HCT116 (cell line): ENCODE measurements around the gene PGM2L1. TPM values are rescaled to one million over a fixed set of nuclear protein-coding genes. Genes with fewer than 3 reads are reported as not detected.

Source experiments
- ATAC-seq: fragments of 200-7000 bp; cut with Tn5 transposase; 2 replicates; pipeline ENCODE4 v1.9.1; 2020; ENCODE audit warnings: mild to moderate bottlenecking, moderate library complexity
- BruUV-seq: library from RNA; stranded (reverse); fragments of 400-500 nt; replicated peaks from 2 replicates; lab custom pipeline; 2021; lab: Mats Ljungman, UMichigan
- CTCF ChIA-PET: fragments of 300-600 bp; sonication (Branson Sonifier 250); formaldehyde crosslinking; loops from one replicate; lab custom pipeline; 2021; ENCODE audit warnings: antibody characterized with exemption; lab: Charles Lee
- POLR2A ChIA-PET: fragments of 300-600, 350-600 bp; sonication (Branson Sonifier 250); formaldehyde crosslinking; loops from one replicate; lab custom pipeline; 2021; ENCODE audit warnings: antibody characterized with exemption; lab: Charles Lee
- RAD21 ChIA-PET, 2 experiments: fragments of 300-600 bp; sonication (Branson Sonifier 250); formaldehyde crosslinking; loops; one replicate each; lab custom pipeline; 2023; ENCODE audit warnings: low total read pairs in 2 of 2; ENCODE audit not compliant: uncharacterized antibody in 2 of 2, unreplicated experiment in 2 of 2, low non-redundant PET in 1 of 2; lab: Charles Lee
- DNase-seq: peaks from one replicate; pipeline ENCODE4 v3.0.0-alpha.2; 2010; ENCODE audit warnings: low read depth, low spot score
- H2AFZ ChIP-seq: fragments of 200-600 bp; shearing (Covaris generic), sonication (generic); 2 replicates; pipeline ENCODE4 v1.6.1; 2017; ENCODE audit warnings: low read depth, mixed run types, mixed read lengths, antibody characterized with exemption, low read length; ENCODE audit not compliant: poor library complexity, severe bottlenecking
- H3K27ac ChIP-seq: 2 replicates; pipeline ENCODE4 v1.5.1; 2012; ENCODE audit warnings: low read depth, low read length
- H3K27me3 ChIP-seq: fragments of 200-600 bp; sonication (generic); 2 replicates; pipeline ENCODE4 v1.6.1; 2016; ENCODE audit warnings: mixed run types, low read length, mixed read lengths; ENCODE audit not compliant: insufficient read depth
- H3K36me3 ChIP-seq, 2 experiments: fragments of 200-500 bp in 1 of 2; fragments of 200-600 bp in 1 of 2; sonication (Bioruptor generic) in 1 of 2; sonication (generic) in 1 of 2; 2 replicates each; pipeline versions ENCODE4 v1.5.1 to v1.6.1; 2014 to 2016; ENCODE audit warnings: low read length in 2 of 2, inconsistent platforms in 1 of 2, mixed read lengths in 1 of 2, mixed run types in 1 of 2; ENCODE audit not compliant: insufficient read depth in 2 of 2, control insufficient read depth in 1 of 2
- H3K4me1 ChIP-seq, 2 experiments: fragments of 200-600 bp in 1 of 2; sonication (generic) in 1 of 2; 2 replicates each; pipeline versions ENCODE4 v1.5.1 to v1.6.1; 2012 to 2017; ENCODE audit warnings: low read length in 2 of 2, inconsistent platforms in 1 of 2, mild to moderate bottlenecking in 1 of 2, mixed read lengths in 1 of 2, mixed run types in 1 of 2, moderate library complexity in 1 of 2; ENCODE audit not compliant: insufficient read depth in 2 of 2, control insufficient read depth in 1 of 2
- H3K4me2 ChIP-seq: fragments of 200-600 bp; sonication (generic); 2 replicates; pipeline ENCODE4 v1.6.1; 2017; ENCODE audit warnings: mixed run types, low read length, mixed read lengths
- H3K4me3 ChIP-seq, 2 experiments: fragments of 200-600 bp in 1 of 2; sonication (generic) in 1 of 2; replicated peaks in 1 of 2; 2 replicates each; pipeline ENCODE4 v1.5.1; 2011 to 2016; ENCODE audit warnings: low read length in 2 of 2, control low read depth in 1 of 2, low read depth in 1 of 2, mild to moderate bottlenecking in 1 of 2, mixed read lengths in 1 of 2, mixed run types in 1 of 2
- H3K79me2 ChIP-seq: fragments of 200-600 bp; sonication (generic); 2 replicates; pipeline ENCODE4 v1.6.1; 2017; ENCODE audit warnings: mild to moderate bottlenecking, mixed run types, low read length, moderate library complexity, mixed read lengths; ENCODE audit not compliant: insufficient read depth
- H3K9ac ChIP-seq: fragments of 200-600 bp; sonication (generic); 2 replicates; pipeline ENCODE4 v1.6.1; 2016; ENCODE audit warnings: low read length, mixed read lengths
- H3K9me2 ChIP-seq: fragments of 200-600 bp; sonication (generic), shearing (Covaris generic); 2 replicates; pipeline ENCODE4 v1.6.1; 2017; ENCODE audit warnings: mixed run types, mild to moderate bottlenecking, moderate library complexity; ENCODE audit not compliant: insufficient read depth
- H3K9me3 ChIP-seq, 2 experiments: fragments of 200-500 bp in 1 of 2; fragments of 200-600 bp in 1 of 2; sonication (Bioruptor generic) in 1 of 2; sonication (generic) in 1 of 2; 2 replicates each; pipeline ENCODE4 v1.6.1; 2014 to 2017; ENCODE audit warnings: low read length in 2 of 2, mixed read lengths in 2 of 2, inconsistent platforms in 1 of 2, low read depth in 1 of 2, mild to moderate bottlenecking in 1 of 2, mixed run types in 1 of 2, moderate library complexity in 1 of 2; ENCODE audit not compliant: control insufficient read depth in 1 of 2, insufficient read depth in 1 of 2
- H4K20me1 ChIP-seq: fragments of 200-600 bp; sonication (generic), shearing (Covaris generic); 2 replicates; pipeline ENCODE4 v1.6.1; 2017; ENCODE audit warnings: mixed run types, mild to moderate bottlenecking, moderate library complexity; ENCODE audit not compliant: insufficient read depth
- ATF3 ChIP-seq: IDR thresholded peaks from 2 replicates; pipeline ENCODE4 v1.6.1; 2012
- CBX3 ChIP-seq: IDR thresholded peaks from 2 replicates; pipeline ENCODE4 v1.6.1; 2012; ENCODE audit warnings: low read depth
- ELF1 ChIP-seq: IDR thresholded peaks from 2 replicates; pipeline ENCODE4 v1.6.1; 2012; ENCODE audit warnings: low read depth, borderline replicate concordance
- EZH2 ChIP-seq: fragments of 200-600 bp; sonication (generic); IDR thresholded peaks from 2 replicates; pipeline ENCODE4 v1.6.1; 2017; ENCODE audit warnings: antibody characterized with exemption, mixed run types
- EZH2phosphoT487 ChIP-seq: fragments of 200-600 bp; IDR thresholded peaks from 2 replicates; pipeline ENCODE4 v1.6.1; 2018; ENCODE audit warnings: antibody characterized with exemption, borderline replicate concordance
- FOSL1 ChIP-seq: IDR thresholded peaks from 2 replicates; pipeline ENCODE4 v1.6.1; 2012; ENCODE audit warnings: low read depth
- JUND ChIP-seq: IDR thresholded peaks from 2 replicates; pipeline ENCODE4 v1.6.1; 2012
- MAX ChIP-seq: IDR thresholded peaks from 2 replicates; pipeline ENCODE4 v1.6.1; 2012
- POLR2AphosphoS5 ChIP-seq: IDR thresholded peaks from 2 replicates; pipeline ENCODE4 v1.6.1; 2011; ENCODE audit warnings: mild to moderate bottlenecking, low read depth, low read length, moderate library complexity
- RAD21 ChIP-seq: IDR thresholded peaks from 2 replicates; pipeline ENCODE4 v1.6.1; 2012; ENCODE audit warnings: low read depth, mild to moderate bottlenecking
- SIN3A ChIP-seq: IDR thresholded peaks from 2 replicates; pipeline ENCODE4 v1.6.1; 2012; ENCODE audit warnings: low read depth
- SP1 ChIP-seq: IDR thresholded peaks from 2 replicates; pipeline ENCODE4 v1.6.1; 2012; ENCODE audit warnings: low read depth
- YY1 ChIP-seq: IDR thresholded peaks from 2 replicates; pipeline ENCODE4 v1.6.1; 2011; ENCODE audit warnings: low read length, low read depth, moderate library complexity, mild to moderate bottlenecking; ENCODE audit not compliant: insufficient replicate concordance; ENCODE audit errors: extremely low read depth
- ZBTB33 ChIP-seq: IDR thresholded peaks from 2 replicates; pipeline ENCODE4 v1.6.1; 2011; ENCODE audit warnings: mild to moderate bottlenecking, low read length, moderate library complexity; ENCODE audit not compliant: insufficient replicate concordance; ENCODE audit errors: extremely low read depth
- ZFX ChIP-seq: fragments of 450-650 bp; IDR thresholded peaks from 2 replicates; pipeline ENCODE4 v1.6.1; 2017
- intact Hi-C: fragments of 100-400 bp; cut with micrococcal nuclease; formaldehyde crosslinking; loops from 2 replicates; pipeline ENCODE4 v1.10.0; 2022
- total RNA-seq: library from RNA; stranded (reverse); gene quantifications from one replicate; pipeline ENCODE4 v1.2.1, GENCODE V29; 2021; ENCODE audit not compliant: unreplicated experiment

The PGM2L1 gene
- total RNA-seq, 1 experiment from 2014 or later = 4.9 TPM

- H3K27me3 ChIP-seq = no peaks in the 10 kb centered on the region
- no peaks in the 10 kb centered on the region for H3K9me2 ChIP-seq
- no peak overlapping the region for H2AFZ ChIP-seq
- no peak overlapping the region for H3K9ac ChIP-seq
- no peaks in the 10 kb centered on the region for H3K79me2 ChIP-seq
- no peaks in the 10 kb centered on the region for H4K20me1 ChIP-seq
- H3K4me3 ChIP-seq = no peak overlapping the region
- ChIA-PET CTCF (no interaction called here), RAD21 (no interaction called here), POLR2A (no interaction called here)
- H3K36me3 ChIP-seq = no peaks in the 10 kb centered on the region; a peak in 1 of 4 replicates
- H3K27ac ChIP-seq = no peak overlapping the region
- no peak for ATAC-seq
- no peaks in the 10 kb centered on the region for H3K4me1 ChIP-seq
- no peak for TF ChIP-seq CBX3
- TF ChIP-seq ZFX = no peak
- TF ChIP-seq EZH2 = no peak
- no peak for TF ChIP-seq EZH2phosphoT487
- TF ChIP-seq SIN3A = no peak
- TF ChIP-seq RAD21 = no peak
- no peak for TF ChIP-seq ELF1
- TF ChIP-seq FOSL1 = no peak
- no peak for TF ChIP-seq SP1
- TF ChIP-seq POLR2AphosphoS5 = no peak
- no peak for TF ChIP-seq YY1
- TF ChIP-seq MAX = no peak
- intact Hi-C loops = no loop called here
- H3K4me2 ChIP-seq = no peak overlapping the region
- no peak for DNase-seq
- BruUV-seq = no TSS peak
- no peaks in the 10 kb centered on the region for H3K9me3 ChIP-seq
These were observed 44.2 kb downstream of the PGM2L1 start for GRCh38 chr11:74354036-74354435.

- H4K20me1 ChIP-seq = no peaks in the 10 kb centered on the region
- intact Hi-C loops = no loop called here
These were observed 50.9 kb downstream of the PGM2L1 start for GRCh38 chr11:74347381-74347780.

More at GRCh38 chr11:74347381-74347780, 50.9 kb downstream of the PGM2L1 start:
- Histone ChIP-seq H3K9me3 (no peaks in the 10 kb centered on the region), H3K4me2 (no peak overlapping the region), H3K4me3 (no peak overlapping the region), H3K27me3 (no peaks in the 10 kb centered on the region), H3K79me2 (no peaks in the 10 kb centered on the region), H2AFZ (no peak overlapping the region), H3K9me2 (no peaks in the 10 kb centered on the region), H3K36me3 (no peaks in the 10 kb centered on the region), H3K4me1 (no peaks in the 10 kb centered on the region), H3K27ac (no peak overlapping the region), H3K9ac (no peak overlapping the region)
- RAD21 ChIA-PET = no interaction called here
- no peak for TF ChIP-seq RAD21
- no peak for TF ChIP-seq EZH2phosphoT487
- TF ChIP-seq SP1 = no peak
- no peak for TF ChIP-seq ATF3
- no peak for TF ChIP-seq ZBTB33
- no peak for TF ChIP-seq ELF1
- no peak for TF ChIP-seq MAX
- no peak for TF ChIP-seq JUND
- no peak for TF ChIP-seq SIN3A
- no TSS peak for BruUV-seq
- DNase-seq (no peak), ATAC-seq (no peak)
- POLR2A ChIA-PET = no interaction called here
- CTCF ChIA-PET = no interaction called here
